Activated naive CD4-positive, alpha-beta T cell treated with anti-CD3 and anti-CD28 coated beads for 36 hours (primary cell): Measurements from ENCODE around the gene MATN4. TPM values are rescaled to one million over a fixed set of nuclear protein-coding genes. Genes with fewer than 3 reads are reported as not detected.

ENCODE experiments used
- CTCF ChIA-PET: fragments of 350-600 bp; sonication (Branson Sonifier 250); formaldehyde crosslinking; loops from one replicate; lab custom pipeline; 2021; ENCODE audit warnings: antibody characterized with exemption; lab: Charles Lee
- DNase-seq: peaks from one replicate; pipeline ENCODE4 v3.0.0-alpha.2; 2020
- H3K27ac Mint-ChIP-seq: one replicate; pipeline ENCODE4 v1.8.0; 2021; ENCODE audit warnings: mild to moderate bottlenecking, mixed read lengths
- H3K27me3 Mint-ChIP-seq: one replicate; pipeline ENCODE4 v1.8.0; 2021; ENCODE audit warnings: low read depth, mixed read lengths
- H3K36me3 Mint-ChIP-seq: one replicate; pipeline ENCODE4 v1.8.0; 2021; ENCODE audit warnings: low read depth, mixed read lengths
- H3K4me1 Mint-ChIP-seq: one replicate; pipeline ENCODE4 v1.8.0; 2021; ENCODE audit warnings: low read depth, mixed read lengths
- H3K4me3 Mint-ChIP-seq: one replicate; pipeline ENCODE4 v1.8.0; 2021; ENCODE audit warnings: mild to moderate bottlenecking, moderate library complexity, mixed read lengths
- H3K9me3 Mint-ChIP-seq: one replicate; pipeline ENCODE4 v1.8.0; 2021; ENCODE audit warnings: mixed read lengths
- intact Hi-C: fragments of 100-400 bp; cut with micrococcal nuclease; formaldehyde crosslinking; loops from one replicate; pipeline ENCODE4 v1.15.1; 2023
- total RNA-seq, 2 experiments: library from RNA; stranded (reverse); gene quantifications; one replicate each; pipeline ENCODE4 v1.2.3, GENCODE V29; 2021

MATN4 gene
- total RNA-seq, 2 experiments from 2014 or later = 1.0 to 1.5 TPM

GRCh38 chr20:45251884-45252560 lies 56.1 kb downstream of the MATN4 start:
- no peak overlapping the region for H3K4me3 Mint-ChIP-seq
- H3K27me3 Mint-ChIP-seq = peaks cover 28% of the 10 kb centered on the region
- CTCF ChIA-PET = interaction anchor here (1.0 kb wide), 1 partner anchor 39 kb away, joined by 3 read pairs; no protein-coding TSS in a partner anchor
- H3K27ac Mint-ChIP-seq = no peak overlapping the region
- DNase-seq = no peak
- intact Hi-C loops = no loop called here
- no peaks in the 10 kb centered on the region for H3K4me1 Mint-ChIP-seq
- no peaks in the 10 kb centered on the region for H3K9me3 Mint-ChIP-seq
- H3K36me3 Mint-ChIP-seq = no peaks in the 10 kb centered on the region

DNA sequence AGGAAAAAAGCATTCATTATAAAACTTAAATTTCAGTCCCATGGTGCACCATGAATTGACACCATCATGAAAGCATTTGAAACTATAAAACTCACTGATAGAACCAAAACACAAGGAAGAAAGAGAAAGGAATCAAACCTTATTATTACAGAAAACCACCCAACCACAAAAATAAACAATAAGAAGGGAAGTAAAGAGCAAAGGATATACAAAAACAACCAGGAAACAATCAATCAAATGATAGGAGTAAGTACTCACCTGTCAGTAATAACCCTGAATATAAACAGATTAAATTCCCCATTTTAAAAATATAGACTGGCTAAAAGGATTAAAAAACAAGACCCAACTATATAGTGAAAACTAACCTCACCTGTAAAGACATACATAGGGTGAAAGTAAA lies 59.5 kb downstream of the MATN4 start:
- Mint-ChIP-seq H3K9me3 (no peaks in the 10 kb centered on the region), H3K27me3 (peaks cover 39% of the 10 kb centered on the region), H3K4me1 (no peaks in the 10 kb centered on the region), H3K27ac (no peak overlapping the region), H3K36me3 (no peaks in the 10 kb centered on the region), H3K4me3 (no peak overlapping the region)
- CTCF ChIA-PET = no interaction called here
- DNase-seq = no peak
- intact Hi-C loops = no loop called here

DNA sequence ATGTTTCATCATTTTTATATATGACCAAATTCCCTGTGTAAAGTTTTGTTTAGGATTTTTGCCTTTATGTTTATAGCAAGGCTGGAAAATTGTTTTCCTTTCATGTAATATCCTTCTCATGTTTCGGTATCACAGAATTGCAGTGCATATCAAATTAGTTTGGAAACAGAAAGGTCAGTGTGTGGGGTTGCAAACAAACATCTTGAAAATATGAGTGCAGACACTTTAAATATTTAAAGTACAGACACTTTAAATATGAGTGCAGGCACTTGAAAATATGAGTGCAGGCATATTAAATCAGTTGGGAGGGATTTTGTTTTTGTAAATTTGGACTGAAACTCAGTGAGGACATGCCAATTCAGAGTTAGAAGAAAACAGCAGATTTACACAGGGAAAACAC lies 60.2 kb downstream of the MATN4 start:
- Mint-ChIP-seq H3K9me3 (no peaks in the 10 kb centered on the region), H3K27ac (no peak overlapping the region), H3K27me3 (peaks cover 36% of the 10 kb centered on the region), H3K4me3 (no peak overlapping the region), H3K36me3 (no peaks in the 10 kb centered on the region), H3K4me1 (no peaks in the 10 kb centered on the region)
- CTCF ChIA-PET = no interaction called here
- no peak for DNase-seq
- intact Hi-C loops = no loop called here

- no peaks in the 10 kb centered on the region for H3K36me3 Mint-ChIP-seq
- no peak for DNase-seq
- H3K27me3 Mint-ChIP-seq = peaks cover 36% of the 10 kb centered on the region
- no peak overlapping the region for H3K4me3 Mint-ChIP-seq
- no peaks in the 10 kb centered on the region for H3K9me3 Mint-ChIP-seq
- CTCF ChIA-PET = interaction anchor here (0.7 to 1.1 kb wide), 3 partner anchors 17 to 45 kb away, joined by 3 read pairs; no protein-coding TSS in a partner anchor
- no peak overlapping the region for H3K27ac Mint-ChIP-seq
- intact Hi-C loops = no loop called here
- no peaks in the 10 kb centered on the region for H3K4me1 Mint-ChIP-seq
These were observed 62.0 kb downstream of the MATN4 start for GRCh38 chr20:45246109-45246508.

Other genes starting within 250 kb of the MATN4 start
- gene KCNS1, start 207.2 kb downstream of the MATN4 start, total RNA-seq = under 1 TPM; 0.40 to 0.48 TPM
- not detected for gene WFDC5, start 193.1 kb downstream of the MATN4 start, total RNA-seq
- not detected for gene WFDC12, start 183.8 kb downstream of the MATN4 start, total RNA-seq
- gene PI3, start 133.4 kb downstream of the MATN4 start, total RNA-seq = not detected
- not detected for gene SEMG1, start 101.3 kb downstream of the MATN4 start, total RNA-seq
- not detected for gene SEMG2, start 86.9 kb downstream of the MATN4 start, total RNA-seq
- gene SLPI, start 53.7 kb downstream of the MATN4 start, total RNA-seq = not detected
- not detected for gene RBPJL, start 1.5 kb downstream of the MATN4 start, total RNA-seq
- 10 to 100 TPM; 28.4 to 31.4 TPM for gene SDC4, start 40.1 kb upstream of the MATN4 start, total RNA-seq
- 10 to 100 TPM; 24.0 to 26.0 TPM for gene SYS1, start 54.9 kb upstream of the MATN4 start, total RNA-seq
- 1 to 10 TPM in 1 of 2 experiments, under 1 TPM in 1; 0.59 to 1.0 TPM for gene TP53TG5, start 70.0 kb upstream of the MATN4 start, total RNA-seq
- 10 to 100 TPM; 55.3 to 56.7 TPM for gene DBNDD2, start 100.0 kb upstream of the MATN4 start, total RNA-seq
- gene PIGT, start 107.8 kb upstream of the MATN4 start, total RNA-seq = 10 to 100 TPM; 37.7 to 43.8 TPM
- gene WFDC2, start 161.5 kb upstream of the MATN4 start, total RNA-seq = 1 to 10 TPM in 1 of 2 experiments, under 1 TPM in 1; 0.83 to 1.0 TPM
- not detected for gene SPINT3, start 207.3 kb upstream of the MATN4 start, total RNA-seq
- gene WFDC6, start 231.2 kb upstream of the MATN4 start, total RNA-seq = not detected
- not detected for gene EPPIN, start 239.1 kb upstream of the MATN4 start, total RNA-seq